GM18508 (cell line): ENCODE data around the gene FAM83C.
"Not testable (repeated sequence)": the region's sequence is repeated elsewhere in the genome, so short reads cannot be mapped to it uniquely, and the experiment has no call there.

ENCODE experiments used
- ATAC-seq: cut with Tn5 transposase; IDR thresholded peaks from one replicate; pipeline ENCODE4 v1.9.1; 2021; ENCODE audit warnings: moderate number of reproducible peaks; ENCODE audit not compliant: insufficient read depth, unreplicated experiment

FAM83C gene

DNA sequence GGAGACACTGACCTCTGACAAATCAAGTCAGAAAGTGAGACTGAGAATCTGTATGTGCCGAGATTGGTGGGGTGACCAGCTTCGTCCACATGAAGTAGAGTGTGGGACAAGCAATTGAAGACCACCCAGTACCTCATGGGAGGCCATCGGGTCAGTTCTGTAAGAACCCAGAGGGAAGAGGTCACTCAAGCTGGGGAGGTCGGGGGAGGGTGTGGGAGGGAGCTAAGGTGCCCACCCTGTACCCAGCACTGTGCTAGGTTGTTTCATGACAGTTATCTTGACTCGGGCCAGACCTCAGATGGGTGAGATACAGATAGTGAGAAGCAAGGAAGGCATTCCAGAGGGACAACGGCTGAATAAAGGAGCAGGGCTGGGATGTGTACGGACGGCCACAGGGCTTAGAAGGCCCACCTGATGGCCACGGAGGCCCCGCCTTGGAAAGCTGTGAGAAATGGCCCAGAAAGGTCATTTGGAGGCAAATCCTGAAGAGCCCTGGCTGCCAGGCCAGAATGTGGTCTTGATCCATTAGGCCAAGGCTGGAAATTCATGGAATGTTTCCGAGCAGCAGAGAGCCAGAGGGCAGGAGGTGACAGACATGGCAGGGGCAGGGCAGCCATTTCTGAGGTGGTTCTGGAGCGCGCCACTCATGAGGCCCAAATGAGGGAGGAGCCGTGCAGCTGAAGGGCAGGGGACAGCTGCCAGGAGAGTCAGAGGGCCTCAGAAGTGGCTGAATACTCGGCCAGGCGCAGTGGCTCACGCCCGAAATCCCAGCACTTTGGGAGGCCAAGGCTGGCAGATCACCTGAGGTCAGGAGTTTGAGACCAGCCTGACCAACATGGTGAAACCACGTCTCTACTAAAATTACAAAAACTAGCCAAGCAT lies 22.0 kb downstream of the FAM83C start:
- ATAC-seq: no peak

DNA sequence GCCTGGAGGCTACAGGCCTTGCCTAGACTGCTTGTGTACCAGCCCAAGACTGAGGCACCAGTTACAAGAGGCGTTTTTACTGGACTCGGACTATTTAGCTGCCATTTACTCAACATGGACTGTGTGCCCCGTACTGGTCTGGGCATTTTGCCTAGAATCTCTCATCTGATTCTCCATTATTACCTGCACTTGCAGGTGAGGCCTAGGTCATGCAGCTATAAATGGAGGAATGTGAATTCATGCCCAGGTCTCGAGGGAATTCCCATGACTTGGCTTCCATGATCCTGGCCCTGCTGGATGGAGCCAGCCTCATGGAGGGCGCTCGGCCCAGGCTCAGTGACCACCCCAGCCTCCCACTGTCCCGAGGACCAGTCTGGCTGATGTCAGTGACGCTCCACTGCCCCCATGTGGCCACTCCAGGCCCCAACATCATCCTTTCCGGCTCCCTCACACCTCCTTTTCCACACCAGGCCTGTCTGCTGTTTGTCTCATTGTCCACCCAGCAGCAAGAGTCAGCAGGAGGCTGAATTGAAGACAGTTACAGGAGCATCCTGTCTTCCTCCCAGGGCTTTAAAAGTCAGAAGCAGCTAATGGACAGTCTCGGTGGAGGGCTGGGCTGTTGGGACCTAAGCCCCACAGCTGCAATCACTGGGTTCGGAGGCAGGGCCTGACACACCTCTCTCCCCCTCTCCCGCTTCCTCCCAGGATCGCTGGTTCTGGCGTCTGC lies 23.0 kb downstream of the FAM83C start:
- ATAC-seq: no peak

DNA sequence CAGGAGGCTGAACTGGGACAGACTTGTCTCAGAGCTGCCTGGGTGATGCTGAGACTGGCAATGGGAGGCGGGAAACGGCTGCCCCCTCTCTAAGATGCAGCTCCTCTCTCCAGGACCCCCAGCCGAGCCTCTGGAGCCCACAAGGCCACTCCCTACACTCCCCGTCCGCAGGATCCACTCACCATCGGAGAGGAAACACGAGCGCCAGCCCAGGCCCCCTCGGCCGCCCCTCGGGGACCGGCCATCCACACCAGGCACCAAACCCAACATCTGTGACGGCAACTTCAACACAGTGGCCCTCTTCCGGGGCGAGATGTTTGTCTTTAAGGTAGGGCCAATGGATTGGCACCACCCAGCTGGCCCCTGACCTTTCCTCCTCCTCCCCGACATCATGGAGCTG lies 25.1 kb downstream of the FAM83C start:
- ATAC-seq: no peak

- ATAC-seq: no peak
These were observed 27.5 kb downstream of the FAM83C start for GRCh38 chr20:35264755-35265154.

- ATAC-seq: no peak
These were observed 28.5 kb downstream of the FAM83C start for GRCh38 chr20:35263532-35264341.

- ATAC-seq: not testable (repeated sequence)
These were observed 29.3 kb downstream of the FAM83C start for GRCh38 chr20:35262731-35263531.

- not testable (repeated sequence) for ATAC-seq
These were observed 29.9 kb downstream of the FAM83C start for GRCh38 chr20:35262321-35262720.

DNA sequence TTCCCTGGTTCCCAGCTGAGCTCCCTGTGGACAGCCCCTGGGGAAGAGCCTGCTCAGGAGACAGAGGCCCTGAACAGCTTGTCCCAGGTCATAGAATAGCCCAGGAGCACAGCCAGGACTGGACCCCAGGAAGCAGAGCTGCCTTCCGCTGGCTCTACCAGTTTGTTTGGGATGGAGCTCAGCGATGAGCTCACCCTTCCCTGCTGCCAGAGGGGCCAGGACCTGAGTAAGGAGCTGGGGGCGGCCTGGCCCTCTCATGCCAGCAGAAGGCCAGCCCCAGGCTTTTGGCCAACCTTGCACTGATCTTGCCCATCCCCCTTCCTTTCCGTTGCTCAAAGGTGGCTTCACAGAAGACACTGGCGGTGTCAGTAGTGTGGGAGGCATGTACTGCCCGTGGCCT lies 31.8 kb downstream of the FAM83C start:
- ATAC-seq: no peak

GRCh38 chr20:35257175-35257909 lies 34.9 kb downstream of the FAM83C start:
- no peak for ATAC-seq

- no peak for ATAC-seq
These were observed 37.7 kb downstream of the FAM83C start for GRCh38 chr20:35254448-35254999.

GRCh38 chr20:35253010-35253409 lies 39.2 kb downstream of the FAM83C start:
- no peak for ATAC-seq

DNA sequence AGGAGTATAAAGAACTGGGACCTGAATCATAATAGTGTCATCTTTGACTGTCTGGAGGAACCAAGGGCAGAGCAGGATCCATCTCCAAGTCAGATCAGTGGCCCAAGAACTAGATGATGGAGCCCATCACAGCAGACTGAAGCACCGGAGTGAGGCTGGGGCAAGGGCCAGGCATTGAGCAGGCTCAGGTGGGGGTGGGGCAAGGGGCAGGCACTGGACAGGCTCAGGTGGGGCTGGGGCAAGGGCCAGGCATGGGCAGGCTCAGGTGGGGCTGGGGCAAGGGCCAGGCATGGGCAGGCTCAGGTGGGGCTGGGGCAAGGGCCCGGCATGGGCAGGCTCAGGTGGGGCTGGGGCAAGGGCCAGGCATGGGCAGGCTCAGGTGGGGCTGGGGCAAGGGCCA lies 39.6 kb downstream of the FAM83C start:
- ATAC-seq: not testable (repeated sequence)

- no peak for ATAC-seq
These were observed 40.2 kb downstream of the FAM83C start for GRCh38 chr20:35252037-35252461.

DNA sequence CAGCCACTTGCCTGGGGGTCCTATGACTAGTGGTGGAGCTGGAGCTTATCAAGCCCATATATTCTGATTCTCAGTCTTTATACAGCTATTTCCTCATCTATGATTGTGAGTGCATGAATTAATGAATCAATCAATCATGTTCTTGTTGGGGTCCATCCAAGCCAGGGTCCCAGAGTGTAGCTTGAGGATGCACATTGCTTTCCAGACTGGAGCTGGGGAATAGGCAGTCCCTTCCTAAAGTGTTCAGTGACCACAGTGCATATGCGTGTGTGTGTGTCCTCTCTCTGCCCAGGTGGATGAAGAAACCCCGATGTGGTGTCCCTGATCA lies 40.6 kb downstream of the FAM83C start:
- no peak for ATAC-seq

GRCh38 chr20:35248641-35249475 lies 43.4 kb downstream of the FAM83C start:
- ATAC-seq: no peak

DNA sequence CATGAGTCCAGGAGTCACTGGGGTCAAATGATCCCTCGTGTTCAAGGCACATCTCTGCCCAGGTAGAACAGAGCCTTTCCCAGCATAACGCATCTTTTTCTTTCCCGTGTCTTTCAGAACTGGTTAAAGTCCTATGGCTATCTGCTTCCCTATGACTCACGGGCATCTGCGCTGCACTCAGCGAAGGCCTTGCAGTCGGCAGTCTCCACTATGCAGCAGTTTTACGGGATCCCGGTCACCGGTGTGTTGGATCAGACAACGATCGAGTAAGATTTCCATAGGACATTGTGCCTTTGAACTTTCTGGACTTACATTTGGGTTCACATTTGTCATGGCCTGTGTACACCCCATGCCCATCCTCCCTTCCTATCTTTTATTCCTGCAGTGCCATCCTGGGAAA lies 45.5 kb downstream of the FAM83C start:
- ATAC-seq: no peak

- ATAC-seq: no peak
These were observed 48.2 kb downstream of the FAM83C start for GRCh38 chr20:35243986-35244385.

DNA sequence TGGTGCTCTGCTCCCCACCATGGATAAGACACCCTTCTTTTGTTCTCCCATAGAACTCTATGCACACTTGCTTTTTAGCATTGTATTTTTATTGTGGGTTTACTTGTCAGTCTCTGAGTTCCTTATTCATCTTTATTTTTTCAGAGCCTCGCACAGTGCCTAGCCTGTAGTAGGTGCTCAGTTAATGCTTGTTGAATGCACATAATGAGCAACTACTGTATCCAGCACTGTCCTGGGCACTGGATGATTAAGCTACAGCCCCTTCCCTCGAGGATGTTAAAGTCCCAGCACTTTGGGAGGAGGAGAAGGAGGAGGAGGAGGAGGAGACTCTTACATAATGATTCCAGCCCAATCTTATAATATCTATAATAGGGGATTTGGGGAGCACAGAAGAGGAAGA lies 48.9 kb downstream of the FAM83C start:
- ATAC-seq: no peak
